ENCODE results near the gene RBM19. TPM values are rescaled to one million over a fixed set of nuclear protein-coding genes. Genes with fewer than 3 reads are reported as not detected.

Gene RBM19
- total RNA-seq, 1 experiment from 2014 or later, result 61.7 TPM

GRCh38 chr12:113934946-113935345, 31.2 kb downstream of the RBM19 start:
- no peak overlapping the region for H2AFZ ChIP-seq (ENCODE audit: low read length)
- intact Hi-C loops (cut with micrococcal nuclease), result no loop called here
- no peaks in the 10 kb centered on the region for H3K79me2 ChIP-seq (ENCODE audit: low read length)
- no TSS peak for BruUV-seq (replicated peaks)
- H3K9me2 ChIP-seq (replicated peaks; ENCODE audit: low read length), result no peaks in the 10 kb centered on the region
- no peaks in the 10 kb centered on the region for H3K9me3 ChIP-seq (ENCODE audit: low read length)
- H4K20me1 ChIP-seq (ENCODE audit: low read length), result no peaks in the 10 kb centered on the region
- ATAC-seq, result no peak
- no peak overlapping the region for H3K4me3 ChIP-seq (ENCODE audit: low read length)
- H3K4me2 ChIP-seq (ENCODE audit: low read length), result no peak overlapping the region
- DNase-seq, result no peak
- TF ChIP-seq EZH2 (IDR thresholded peaks at IDR 0.05; ENCODE audit: low read length, unreplicated experiment) (no peak), EZH2phosphoT487 (IDR thresholded peaks at IDR 0.05; ENCODE audit: borderline replicate concordance, low read length) (no peak), CTCF (conservative IDR thresholded peaks at IDR 0.05; ENCODE audit: low read depth, low read length) (no peak)
- no peaks in the 10 kb centered on the region for H3F3A ChIP-seq (ENCODE audit: low read length, unreplicated experiment)
- H3K9ac ChIP-seq (ENCODE audit: low read length), result no peak overlapping the region
- CTCF ChIA-PET, result no interaction called here
- POLR2A ChIA-PET (ENCODE audit: unreplicated experiment), result no interaction called here
- no peak overlapping the region for H3K27ac ChIP-seq (ENCODE audit: low read length)
- no peaks in the 10 kb centered on the region for H3K27me3 ChIP-seq (ENCODE audit: low read length)
- no peaks in the 10 kb centered on the region for H3K4me1 ChIP-seq (ENCODE audit: insufficient read depth, low read length)
- peaks cover 29% of the 10 kb centered on the region; the same call in 1 of the 2 replicates for H3K36me3 ChIP-seq (ENCODE audit: low read depth, low read length)

GRCh38 chr12:113934060-113934814, 31.9 kb downstream of the RBM19 start:
- ChIA-PET CTCF (no interaction called here), POLR2A (ENCODE audit: unreplicated experiment) (no interaction called here)
- H3K27ac ChIP-seq (ENCODE audit: low read length), result no peak overlapping the region
- no TSS peak for BruUV-seq (replicated peaks)
- no peaks in the 10 kb centered on the region for H4K20me1 ChIP-seq (ENCODE audit: low read length)
- no peaks in the 10 kb centered on the region for H3K9me3 ChIP-seq (ENCODE audit: low read length)
- H3K9me2 ChIP-seq (replicated peaks; ENCODE audit: low read length), result no peaks in the 10 kb centered on the region
- H3K4me2 ChIP-seq (ENCODE audit: low read length), result no peak overlapping the region
- H3F3A ChIP-seq (ENCODE audit: low read length, unreplicated experiment), result no peaks in the 10 kb centered on the region
- H3K4me1 ChIP-seq (ENCODE audit: insufficient read depth, low read length), result no peaks in the 10 kb centered on the region
- H2AFZ ChIP-seq (ENCODE audit: low read length), result no peak overlapping the region
- no peak overlapping the region for H3K4me3 ChIP-seq (ENCODE audit: low read length)
- DNase-seq (no peak), ATAC-seq (no peak)
- no peak overlapping the region for H3K9ac ChIP-seq (ENCODE audit: low read length)
- no peak for TF ChIP-seq EZH2 (IDR thresholded peaks at IDR 0.05; ENCODE audit: low read length, unreplicated experiment)
- TF ChIP-seq EZH2phosphoT487 (IDR thresholded peaks at IDR 0.05; ENCODE audit: borderline replicate concordance, low read length), result no peak
- no peak for TF ChIP-seq CTCF (conservative IDR thresholded peaks at IDR 0.05; ENCODE audit: low read depth, low read length)
- peaks cover 29% of the 10 kb centered on the region; the same call in 1 of the 2 replicates for H3K36me3 ChIP-seq (ENCODE audit: low read depth, low read length)
- no peaks in the 10 kb centered on the region for H3K27me3 ChIP-seq (ENCODE audit: low read length)
- intact Hi-C loops (cut with micrococcal nuclease), result no loop called here
- no peaks in the 10 kb centered on the region for H3K79me2 ChIP-seq (ENCODE audit: low read length)

GRCh38 chr12:113933201-113933786, 32.8 kb downstream of the RBM19 start:
- no peak for DNase-seq
- intact Hi-C loops (cut with micrococcal nuclease), result no loop called here
- Histone ChIP-seq H3K4me1 (ENCODE audit: insufficient read depth, low read length) (no peaks in the 10 kb centered on the region), H3K9ac (ENCODE audit: low read length) (no peak overlapping the region), H3K36me3 (ENCODE audit: low read depth, low read length) (peaks cover 29% of the 10 kb centered on the region; the same call in 1 of the 2 replicates), H3K9me3 (ENCODE audit: low read length) (no peaks in the 10 kb centered on the region), H3K4me2 (ENCODE audit: low read length) (no peak overlapping the region), H3K27me3 (ENCODE audit: low read length) (no peaks in the 10 kb centered on the region), H3K9me2 (replicated peaks; ENCODE audit: low read length) (no peaks in the 10 kb centered on the region), H3K79me2 (ENCODE audit: low read length) (no peaks in the 10 kb centered on the region), H2AFZ (ENCODE audit: low read length) (no peak overlapping the region), H3K27ac (ENCODE audit: low read length) (no peak overlapping the region), H3F3A (ENCODE audit: low read length, unreplicated experiment) (no peaks in the 10 kb centered on the region), H3K4me3 (ENCODE audit: low read length) (no peak overlapping the region), H4K20me1 (ENCODE audit: low read length) (no peaks in the 10 kb centered on the region)
- BruUV-seq (replicated peaks), result no TSS peak
- ATAC-seq, result no peak
- TF ChIP-seq CTCF (conservative IDR thresholded peaks at IDR 0.05; ENCODE audit: low read depth, low read length), result no peak
- no peak for TF ChIP-seq EZH2 (IDR thresholded peaks at IDR 0.05; ENCODE audit: low read length, unreplicated experiment)
- TF ChIP-seq EZH2phosphoT487 (IDR thresholded peaks at IDR 0.05; ENCODE audit: borderline replicate concordance, low read length), result no peak
- CTCF ChIA-PET, result no interaction called here
- POLR2A ChIA-PET (ENCODE audit: unreplicated experiment), result no interaction called here

Data from PC-3 (cell line).